Endodermal cell (in vitro differentiated cells): ENCODE measurements around the gene BAIAP3. TPM values are rescaled to one million over a fixed set of nuclear protein-coding genes. Genes with fewer than 3 reads are reported as not detected.

Source experiments
- DNase-seq: peaks from one replicate; pipeline ENCODE4 v3.0.0-alpha.2; 2017
- H3K27ac ChIP-seq: 2 replicates; pipeline ENCODE4 v1.5.1; 2013; ENCODE audit warnings: mild to moderate bottlenecking, low read depth, low read length, moderate library complexity
- H3K27me3 ChIP-seq: 2 replicates; pipeline ENCODE4 v1.6.1; 2013; ENCODE audit warnings: mild to moderate bottlenecking, low read length, moderate library complexity; ENCODE audit not compliant: insufficient read depth, control insufficient read depth, poor library complexity, severe bottlenecking
- H3K36me3 ChIP-seq: 2 replicates; pipeline ENCODE4 v1.7.0; 2013; ENCODE audit warnings: mild to moderate bottlenecking, low read length, moderate library complexity; ENCODE audit not compliant: control insufficient read depth, insufficient read depth
- H3K4me1 ChIP-seq: one replicate; pipeline ENCODE4 v1.7.0; 2013; ENCODE audit warnings: low read length; ENCODE audit not compliant: control insufficient read depth, insufficient read depth
- H3K4me3 ChIP-seq: 2 replicates; pipeline ENCODE4 v1.5.1; 2013; ENCODE audit warnings: mild to moderate bottlenecking, low read length, moderate library complexity
- H3K9ac ChIP-seq: 2 replicates; pipeline ENCODE4 v1.6.1; 2013; ENCODE audit warnings: mild to moderate bottlenecking, low read length, moderate library complexity; ENCODE audit not compliant: poor library complexity, severe bottlenecking; ENCODE audit errors: extremely low read depth
- H3K9me3 ChIP-seq: 2 replicates; pipeline ENCODE4 v1.6.1; 2013; ENCODE audit warnings: mild to moderate bottlenecking, low read length, moderate library complexity; ENCODE audit not compliant: control insufficient read depth
- H3K27ac Mint-ChIP-seq: 2 replicates; pipeline ENCODE4 v1.8.0; 2020; ENCODE audit warnings: mixed read lengths
- H3K27me3 Mint-ChIP-seq: 2 replicates; pipeline ENCODE4 v1.8.0; 2021; ENCODE audit warnings: mild to moderate bottlenecking, mixed read lengths; ENCODE audit not compliant: insufficient read depth
- H3K36me3 Mint-ChIP-seq: 2 replicates; pipeline ENCODE4 v1.8.0; 2020; ENCODE audit warnings: low read depth, mixed read lengths
- H3K4me1 Mint-ChIP-seq: 2 replicates; pipeline ENCODE4 v1.8.0; 2020; ENCODE audit warnings: mixed read lengths
- H3K4me3 Mint-ChIP-seq: 2 replicates; pipeline ENCODE4 v1.8.0; 2020; ENCODE audit warnings: mild to moderate bottlenecking, moderate library complexity, mixed read lengths
- H3K9me3 Mint-ChIP-seq: 2 replicates; pipeline ENCODE4 v1.8.0; 2020; ENCODE audit warnings: mild to moderate bottlenecking, mixed read lengths
- CTCF ChIP-seq: fragments of 200-600 bp; sonication (generic); conservative IDR thresholded peaks from 2 replicates; pipeline ENCODE4 v1.5.0; 2021; ENCODE audit warnings: antibody characterized with exemption, mild to moderate bottlenecking
- WGBS, 2 experiments: methylation state at CpG; one replicate each; pipeline versions ENCODE4 v1.1.5 to v1.1.7; 2013; ENCODE audit warnings: missing lambda C conversion rate in 2 of 2, mixed read lengths in 1 of 2; ENCODE audit not compliant: insufficient coverage in 1 of 2, insufficient read length in 1 of 2; 5-methylcytosine and 5-hydroxymethylcytosine counted together
- total RNA-seq, 2 donors: library from RNA; stranded (reverse); fragmentation: NEBNext Ultra II Directional in 1 of 2; extraction: Animal tissue kit (Norgen Biotek cat#: 25700) in 1 of 2; gene quantifications; 2 replicates in 1 of 2; 3 replicates in 1 of 2; pipeline ENCODE4 v1.2.1, GENCODE V29; 2021

Gene BAIAP3
- total RNA-seq, 2 donors from 2014 or later = 25.0 to 43.5 TPM

- no peak overlapping the region for H3K27ac ChIP-seq
- no peak for DNase-seq
- no peaks in the 10 kb centered on the region for H3K9me3 ChIP-seq
- H3K9ac ChIP-seq = no peak overlapping the region
- Mint-ChIP-seq H3K4me1 (peaks cover 4% of the 10 kb centered on the region), H3K27me3 (no peaks in the 10 kb centered on the region), H3K9me3 (no peaks in the 10 kb centered on the region), H3K4me3 (no peak overlapping the region), H3K36me3 (peaks cover 10% of the 10 kb centered on the region), H3K27ac (no peak overlapping the region)
- 88 to 95% methylated on average over 20 to 29 of the region's 29 CpGs for WGBS, 2 experiments
- no peak overlapping the region for H3K4me3 ChIP-seq
- H3K27me3 ChIP-seq = peaks cover 11% of the 10 kb centered on the region
- H3K36me3 ChIP-seq = peaks cover 17% of the 10 kb centered on the region
- TF ChIP-seq CTCF = no peak
- H3K4me1 ChIP-seq = no peaks in the 10 kb centered on the region
Measured at GRCh38 chr16:1347962-1348361, 14.5 kb downstream of the BAIAP3 start.

- Mint-ChIP-seq H3K27ac (no peak overlapping the region), H3K4me3 (no peak overlapping the region), H3K4me1 (peaks cover 7% of the 10 kb centered on the region), H3K27me3 (no peaks in the 10 kb centered on the region), H3K36me3 (peaks cover 10% of the 10 kb centered on the region), H3K9me3 (no peaks in the 10 kb centered on the region)
- TF ChIP-seq CTCF = no peak
- Histone ChIP-seq H3K27me3 (peaks cover 10% of the 10 kb centered on the region), H3K36me3 (peaks cover 17% of the 10 kb centered on the region), H3K9ac (no peak overlapping the region), H3K27ac (no peak overlapping the region), H3K9me3 (no peaks in the 10 kb centered on the region), H3K4me1 (no peaks in the 10 kb centered on the region), H3K4me3 (no peak overlapping the region)
- 95 to 98% methylated on average over 9 to 15 of the region's 15 CpGs for WGBS, 2 experiments
- no peak for DNase-seq
Measured at GRCh38 chr16:1348441-1348840, 15.0 kb downstream of the BAIAP3 start.

- WGBS, 2 experiments = 90 to 100% methylated on average over 6 to 14 of the region's 14 CpGs
- no peak for DNase-seq
- peaks cover 9% of the 10 kb centered on the region for H3K4me1 Mint-ChIP-seq
- H3K9me3 ChIP-seq = no peaks in the 10 kb centered on the region
- no peaks in the 10 kb centered on the region for H3K9me3 Mint-ChIP-seq
- H3K27ac ChIP-seq = no peak overlapping the region
- no peak overlapping the region for H3K9ac ChIP-seq
- TF ChIP-seq CTCF = no peak
- no peak overlapping the region for H3K27ac Mint-ChIP-seq
- peaks cover 10% of the 10 kb centered on the region for H3K36me3 Mint-ChIP-seq
- peaks cover 6% of the 10 kb centered on the region for H3K27me3 ChIP-seq
- no peaks in the 10 kb centered on the region for H3K4me1 ChIP-seq
- no peak overlapping the region for H3K4me3 ChIP-seq
- no peaks in the 10 kb centered on the region for H3K27me3 Mint-ChIP-seq
- H3K4me3 Mint-ChIP-seq = no peak overlapping the region
- H3K36me3 ChIP-seq = peaks cover 17% of the 10 kb centered on the region
Measured at GRCh38 chr16:1348926-1349325, 15.5 kb downstream of the BAIAP3 start.
